ENCODE data around the gene MAP3K13. TPM values are rescaled to one million over a fixed set of nuclear protein-coding genes. Genes with fewer than 3 reads are reported as not detected.

MAP3K13 gene
- total RNA-seq, 1 experiment from 2014 or later: 21.0 TPM

DNA sequence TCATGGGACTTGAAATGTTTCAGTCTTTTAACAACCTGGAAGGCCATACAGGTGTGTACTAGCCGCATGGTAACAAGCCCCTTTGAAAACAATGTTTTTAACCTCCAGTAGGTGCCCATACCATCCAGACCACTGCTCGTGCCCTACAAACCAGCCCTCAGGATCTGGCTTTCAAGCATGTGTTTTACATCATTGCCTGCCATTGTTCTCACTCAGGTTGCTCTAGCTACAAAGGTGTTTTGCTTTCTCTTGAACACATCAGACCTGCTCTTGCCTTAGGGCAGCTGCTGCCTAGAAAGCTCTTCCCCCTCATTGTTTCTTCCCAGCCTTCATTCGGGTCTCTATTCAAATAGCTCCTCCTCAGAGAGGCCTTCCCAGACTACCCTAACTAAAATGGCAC lies 32.3 kb upstream of the MAP3K13 start:
- no peaks in the 10 kb centered on the region for H3K9me3 ChIP-seq (ENCODE audit: control insufficient read depth in 1 of 2, insufficient read depth in 1 of 2, low read depth in 1 of 2, low read length in 2 of 2)
- H3K27ac ChIP-seq (ENCODE audit: low read depth, low read length): no peak overlapping the region
- ChIA-PET RAD21 (ENCODE audit: low non-redundant PET in 1 of 2, low total read pairs in 2 of 2, uncharacterized antibody in 2 of 2, unreplicated experiment in 2 of 2) (no interaction called here), CTCF (no interaction called here), POLR2A (no interaction called here)
- no peak overlapping the region for H3K9ac ChIP-seq (ENCODE audit: low read length)
- no peaks in the 10 kb centered on the region for H3K27me3 ChIP-seq (ENCODE audit: insufficient read depth, low read length)
- no TSS peak for BruUV-seq (replicated peaks)
- intact Hi-C loops (cut with micrococcal nuclease): no loop called here
- TF ChIP-seq TCF7L2 (IDR thresholded peaks at IDR 0.05; ENCODE audit: borderline replicate concordance, extremely low read depth, insufficient read depth, insufficient read length) (no peak), EGR1 (IDR thresholded peaks at IDR 0.05; ENCODE audit: low read depth) (no peak), ZFX (IDR thresholded peaks at IDR 0.05) (no peak), SP1 (IDR thresholded peaks at IDR 0.05; ENCODE audit: low read depth) (no peak), JUND (IDR thresholded peaks at IDR 0.05) (no peak), SRF (IDR thresholded peaks at IDR 0.05; ENCODE audit: low read depth) (no peak), EZH2phosphoT487 (IDR thresholded peaks at IDR 0.05; ENCODE audit: borderline replicate concordance) (no peak), POLR2A (IDR thresholded peaks at IDR 0.05; ENCODE audit: borderline replicate concordance, extremely low read depth, insufficient read depth, insufficient read length) (no peak), RAD21 (IDR thresholded peaks at IDR 0.05; ENCODE audit: low read depth) (no peak), SIN3A (IDR thresholded peaks at IDR 0.05; ENCODE audit: low read depth) (no peak), ELF1 (IDR thresholded peaks at IDR 0.05; ENCODE audit: borderline replicate concordance, low read depth) (no peak), POLR2AphosphoS5 (IDR thresholded peaks at IDR 0.05; ENCODE audit: low read depth, low read length) (no peak), EZH2 (IDR thresholded peaks at IDR 0.05) (no peak)
- TF ChIP-seq, protein P1, sequence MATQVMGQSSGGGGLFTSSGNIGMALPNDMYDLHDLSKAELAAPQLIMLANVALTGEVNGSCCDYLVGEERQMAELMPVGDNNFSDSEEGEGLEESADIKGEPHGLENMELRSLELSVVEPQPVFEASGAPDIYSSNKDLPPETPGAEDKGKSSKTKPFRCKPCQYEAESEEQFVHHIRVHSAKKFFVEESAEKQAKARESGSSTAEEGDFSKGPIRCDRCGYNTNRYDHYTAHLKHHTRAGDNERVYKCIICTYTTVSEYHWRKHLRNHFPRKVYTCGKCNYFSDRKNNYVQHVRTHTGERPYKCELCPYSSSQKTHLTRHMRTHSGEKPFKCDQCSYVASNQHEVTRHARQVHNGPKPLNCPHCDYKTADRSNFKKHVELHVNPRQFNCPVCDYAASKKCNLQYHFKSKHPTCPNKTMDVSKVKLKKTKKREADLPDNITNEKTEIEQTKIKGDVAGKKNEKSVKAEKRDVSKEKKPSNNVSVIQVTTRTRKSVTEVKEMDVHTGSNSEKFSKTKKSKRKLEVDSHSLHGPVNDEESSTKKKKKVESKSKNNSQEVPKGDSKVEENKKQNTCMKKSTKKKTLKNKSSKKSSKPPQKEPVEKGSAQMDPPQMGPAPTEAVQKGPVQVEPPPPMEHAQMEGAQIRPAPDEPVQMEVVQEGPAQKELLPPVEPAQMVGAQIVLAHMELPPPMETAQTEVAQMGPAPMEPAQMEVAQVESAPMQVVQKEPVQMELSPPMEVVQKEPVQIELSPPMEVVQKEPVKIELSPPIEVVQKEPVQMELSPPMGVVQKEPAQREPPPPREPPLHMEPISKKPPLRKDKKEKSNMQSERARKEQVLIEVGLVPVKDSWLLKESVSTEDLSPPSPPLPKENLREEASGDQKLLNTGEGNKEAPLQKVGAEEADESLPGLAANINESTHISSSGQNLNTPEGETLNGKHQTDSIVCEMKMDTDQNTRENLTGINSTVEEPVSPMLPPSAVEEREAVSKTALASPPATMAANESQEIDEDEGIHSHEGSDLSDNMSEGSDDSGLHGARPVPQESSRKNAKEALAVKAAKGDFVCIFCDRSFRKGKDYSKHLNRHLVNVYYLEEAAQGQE (IDR thresholded peaks at IDR 0.05; ENCODE audit: low read depth): no peak
- TF ChIP-seq, protein P2, sequence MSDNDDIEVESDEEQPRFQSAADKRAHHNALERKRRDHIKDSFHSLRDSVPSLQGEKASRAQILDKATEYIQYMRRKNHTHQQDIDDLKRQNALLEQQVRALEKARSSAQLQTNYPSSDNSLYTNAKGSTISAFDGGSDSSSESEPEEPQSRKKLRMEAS (IDR thresholded peaks at IDR 0.05): no peak
- TF ChIP-seq, protein P3, sequence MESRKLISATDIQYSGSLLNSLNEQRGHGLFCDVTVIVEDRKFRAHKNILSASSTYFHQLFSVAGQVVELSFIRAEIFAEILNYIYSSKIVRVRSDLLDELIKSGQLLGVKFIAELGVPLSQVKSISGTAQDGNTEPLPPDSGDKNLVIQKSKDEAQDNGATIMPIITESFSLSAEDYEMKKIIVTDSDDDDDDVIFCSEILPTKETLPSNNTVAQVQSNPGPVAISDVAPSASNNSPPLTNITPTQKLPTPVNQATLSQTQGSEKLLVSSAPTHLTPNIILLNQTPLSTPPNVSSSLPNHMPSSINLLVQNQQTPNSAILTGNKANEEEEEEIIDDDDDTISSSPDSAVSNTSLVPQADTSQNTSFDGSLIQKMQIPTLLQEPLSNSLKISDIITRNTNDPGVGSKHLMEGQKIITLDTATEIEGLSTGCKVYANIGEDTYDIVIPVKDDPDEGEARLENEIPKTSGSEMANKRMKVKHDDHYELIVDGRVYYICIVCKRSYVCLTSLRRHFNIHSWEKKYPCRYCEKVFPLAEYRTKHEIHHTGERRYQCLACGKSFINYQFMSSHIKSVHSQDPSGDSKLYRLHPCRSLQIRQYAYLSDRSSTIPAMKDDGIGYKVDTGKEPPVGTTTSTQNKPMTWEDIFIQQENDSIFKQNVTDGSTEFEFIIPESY (IDR thresholded peaks at IDR 0.05; ENCODE audit: extremely low read depth, insufficient replicate concordance, low read length): no peak
- H3K4me3 ChIP-seq (replicated peaks in 1 of 2; ENCODE audit: low read depth in 1 of 2, low read length in 2 of 2): no peak overlapping the region
- H3K4me2 ChIP-seq (ENCODE audit: low read length): no peak overlapping the region
- peaks cover 2 to 7% of the 10 kb centered on the region in 2 experiments; a peak in 3 of 4 replicates for H3K4me1 ChIP-seq (ENCODE audit: control insufficient read depth in 1 of 2, insufficient read depth in 2 of 2, low read length in 2 of 2)
- ATAC-seq (no peak), DNase-seq (ENCODE audit: low read depth, low spot score) (no peak)
- no peaks in the 10 kb centered on the region for H3K79me2 ChIP-seq (ENCODE audit: insufficient read depth, low read length)
- no peak overlapping the region for H2AFZ ChIP-seq (ENCODE audit: low read depth, low read length, poor library complexity, severe bottlenecking)
- no peaks in the 10 kb centered on the region for H3K9me2 ChIP-seq (ENCODE audit: insufficient read depth)
- H3K36me3 ChIP-seq (ENCODE audit: control insufficient read depth in 1 of 2, insufficient read depth in 2 of 2, low read length in 2 of 2): no peaks in the 10 kb centered on the region
- H4K20me1 ChIP-seq (ENCODE audit: insufficient read depth): no peaks in the 10 kb centered on the region

Data from HCT116 (cell line).